Right forelimb (tissue), 1 donor: ENCODE data around the gene KRTAP4-9.
"Not testable (repeated sequence)": the region's sequence is repeated elsewhere in the genome, so short reads cannot be mapped to it uniquely, and the experiment has no call there.

Experiments
- DNase-seq: peaks from one replicate; pipeline ENCODE4 v3.0.0-alpha.2; 2018

KRTAP4-9 gene

DNA sequence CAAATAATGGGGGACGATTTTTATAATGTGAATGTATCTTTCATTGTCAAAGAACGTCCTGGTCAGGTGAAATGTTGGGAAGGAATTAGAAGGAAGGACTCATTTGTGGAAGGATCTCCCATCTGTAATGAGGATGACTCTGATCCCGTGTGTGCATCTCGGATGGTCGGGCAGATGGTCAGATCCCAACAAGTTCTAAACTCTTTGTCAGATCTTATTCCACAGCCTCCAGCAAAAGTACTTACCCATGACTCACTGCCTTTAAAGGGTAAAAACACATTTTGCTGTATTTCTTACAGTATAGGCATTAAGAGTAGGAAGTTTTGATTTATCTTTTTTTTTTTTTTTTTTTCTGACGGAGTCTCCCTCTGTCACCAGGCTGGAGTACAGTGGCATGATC, 6.7 kb upstream of the KRTAP4-9 start:
- DNase-seq: no peak

DNA sequence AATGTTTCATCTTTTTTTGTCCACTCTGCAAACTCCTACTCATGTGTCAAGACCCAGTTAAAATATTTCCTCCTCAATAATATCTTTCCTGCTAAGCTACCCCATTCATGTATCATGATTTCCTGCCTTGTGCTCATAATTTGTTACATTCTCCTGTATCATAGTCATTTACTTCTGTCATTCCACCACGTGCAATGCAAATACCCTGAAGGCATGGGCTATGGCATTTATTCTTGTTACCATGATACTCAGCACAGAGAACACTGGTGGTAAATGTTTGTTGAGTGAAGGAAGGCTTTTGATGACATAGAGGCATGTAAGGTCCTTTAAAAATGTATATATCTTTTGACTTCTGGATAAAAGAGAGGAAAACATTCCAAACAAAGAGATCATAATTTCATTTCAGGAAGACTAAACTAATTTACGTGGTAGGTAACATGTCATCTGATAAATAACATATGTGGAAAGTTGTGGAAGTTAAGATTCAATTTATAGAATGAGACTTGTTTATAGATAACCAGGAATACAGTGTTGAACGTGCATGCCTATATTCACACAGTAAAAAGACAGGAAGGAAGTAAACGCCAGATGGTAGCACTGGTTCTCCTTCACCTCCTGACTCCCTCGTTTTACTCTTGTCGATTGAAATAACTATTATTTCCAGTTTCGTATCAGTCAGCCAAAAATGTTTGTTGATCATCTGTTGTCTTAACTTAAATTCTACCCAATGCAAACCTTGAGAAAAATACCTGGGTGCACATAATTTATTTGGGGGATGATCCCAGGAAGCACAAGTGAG, 5.3 kb upstream of the KRTAP4-9 start:
- not testable (repeated sequence) for DNase-seq

DNA sequence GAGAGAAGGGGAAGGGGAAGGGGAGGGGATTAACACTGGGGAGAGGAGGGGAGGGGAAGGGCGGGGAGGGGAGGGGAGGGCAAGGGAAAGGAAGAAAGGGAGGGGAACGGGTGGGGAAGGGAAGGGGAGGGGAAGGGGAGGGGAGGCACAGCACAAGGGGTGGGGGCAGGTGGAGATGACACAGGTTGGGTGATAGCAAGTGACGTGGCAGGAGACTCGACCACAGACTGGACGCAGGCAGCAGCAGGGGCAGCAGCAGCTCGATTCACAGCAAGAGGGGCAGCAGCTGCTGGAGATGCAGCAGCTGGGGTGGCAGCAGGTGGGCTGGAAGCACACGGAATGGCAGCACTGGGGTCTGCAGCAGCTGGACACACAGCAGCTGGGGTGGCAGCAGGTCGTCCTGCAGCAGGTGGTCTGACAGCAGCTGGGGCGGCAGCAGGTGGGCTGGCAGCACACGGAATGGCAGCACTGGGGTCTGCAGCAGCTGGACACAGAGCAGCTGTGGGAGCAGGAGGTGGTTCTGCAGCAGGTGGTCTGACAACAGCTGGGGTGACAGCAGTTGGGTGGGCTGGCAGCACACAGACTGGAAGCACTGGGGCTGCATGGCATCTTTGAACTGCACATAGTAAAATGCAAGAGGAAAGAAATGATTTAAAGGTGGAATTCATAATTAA, 3.5 kb upstream of the KRTAP4-9 start, which contains the start of gene KRTAP4-16:
Gene KRTAP4-16, minus strand, starts transcription at position 624 of the 674 bp plus-strand sequence. Its CDS starts 0 bp downstream, at position 624.
- no peak for DNase-seq

DNA sequence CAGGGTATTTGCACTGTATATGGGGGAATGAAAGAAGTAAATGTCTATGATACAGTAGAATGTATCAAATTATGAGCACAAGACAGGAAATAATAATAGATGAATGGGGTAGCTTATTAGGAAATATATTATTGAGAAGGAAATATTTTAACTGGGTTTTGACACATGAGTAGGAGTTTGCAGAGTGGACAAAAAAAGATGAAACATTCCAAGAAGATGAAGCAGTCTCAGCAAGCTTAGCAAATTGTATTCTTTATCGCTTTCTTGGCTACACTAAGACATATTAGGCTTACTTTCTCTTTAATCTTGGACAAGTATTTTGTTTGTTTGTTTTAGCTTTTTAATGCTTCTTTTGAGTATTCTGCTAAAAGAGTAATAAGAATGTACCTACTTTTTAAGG, 1.3 kb upstream of the KRTAP4-9 start:
- DNase-seq: no peak

DNA sequence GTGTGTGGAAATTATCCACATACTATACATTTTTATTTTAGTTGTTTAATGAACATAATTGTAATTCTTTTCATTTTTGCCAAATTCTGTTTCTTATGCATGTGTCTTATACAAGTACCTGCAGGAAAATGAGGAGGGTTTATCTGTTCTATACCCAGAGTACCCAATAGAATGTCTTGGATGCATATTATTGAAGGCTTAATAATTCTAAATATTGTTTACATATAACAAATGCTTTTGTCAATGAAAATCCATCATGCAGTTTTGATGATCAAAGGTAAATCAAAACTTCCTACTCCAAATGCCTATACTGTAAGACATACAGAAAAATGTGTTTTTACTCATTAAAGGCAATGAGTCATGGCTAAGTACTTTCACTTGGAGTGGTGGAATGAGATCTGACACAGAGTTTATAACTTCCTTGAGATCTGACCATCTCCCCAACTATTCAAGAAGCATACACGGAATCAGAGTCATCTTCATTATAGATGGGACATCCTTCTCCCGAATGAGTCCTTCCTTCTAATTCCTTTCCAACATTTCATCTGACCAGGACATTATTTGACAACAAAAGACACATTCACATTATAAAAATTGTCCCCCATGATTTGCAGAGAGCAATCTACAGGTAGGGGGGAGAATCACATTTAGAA, 677 bp upstream of the KRTAP4-9 start:
- not testable (repeated sequence) for DNase-seq

DNA sequence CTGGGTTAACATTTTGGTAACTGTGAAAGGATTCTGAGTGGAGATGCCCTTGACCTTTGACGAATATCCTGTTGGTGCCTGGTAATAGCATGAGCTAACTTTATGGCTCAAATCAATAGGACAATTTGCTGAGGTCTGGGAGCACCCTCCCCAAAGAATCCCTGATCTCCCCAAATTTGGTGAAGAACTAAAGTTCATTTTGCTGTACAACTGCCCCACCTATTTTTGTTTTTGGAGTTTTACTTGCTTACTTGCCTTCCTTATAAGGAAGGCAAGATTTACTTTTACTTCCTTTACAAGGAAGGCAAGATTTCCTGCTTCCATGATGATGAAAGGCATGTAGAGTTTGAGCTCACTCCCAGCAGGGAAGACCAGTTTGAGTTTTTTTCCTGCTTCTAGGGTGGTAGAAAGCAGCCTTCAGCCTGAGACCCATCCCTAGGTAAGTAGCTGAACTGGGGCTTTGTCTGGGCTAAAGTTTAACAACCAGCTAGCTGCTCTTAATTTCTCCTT, 2.8 kb downstream of the KRTAP4-9 start:
- DNase-seq: no peak

DNA sequence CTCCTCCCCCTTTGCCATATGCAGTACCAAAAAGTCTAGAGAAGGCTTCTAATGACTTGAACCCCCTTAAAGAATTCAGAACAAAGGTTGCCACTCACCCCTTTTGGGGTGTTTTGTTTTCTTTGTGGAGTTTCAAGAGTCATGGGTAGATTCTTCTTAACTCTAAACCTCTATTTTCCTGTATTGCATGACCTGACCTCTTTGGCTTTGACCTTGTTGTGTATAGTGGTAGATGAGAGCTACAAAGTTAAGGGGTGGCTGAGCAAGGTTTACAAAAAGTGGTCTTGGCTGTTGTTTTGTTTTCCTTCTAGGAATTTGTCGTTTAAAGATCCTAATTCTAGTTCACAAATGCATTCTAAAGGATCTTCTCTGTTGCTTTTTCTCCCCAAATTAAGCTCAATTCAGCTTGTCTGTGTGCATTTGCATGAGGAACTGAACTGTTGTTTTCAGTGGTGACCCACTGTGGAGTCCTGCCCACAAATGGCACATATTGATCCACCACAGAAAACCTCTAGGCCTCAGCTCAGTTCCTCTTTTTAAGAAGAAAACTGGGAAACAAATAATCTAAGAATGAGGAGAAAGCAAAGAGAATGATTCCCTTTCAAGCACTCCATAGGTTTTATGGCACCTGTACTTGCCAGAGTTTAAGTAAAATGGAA, 3.7 kb downstream of the KRTAP4-9 start:
- not testable (repeated sequence) for DNase-seq

DNA sequence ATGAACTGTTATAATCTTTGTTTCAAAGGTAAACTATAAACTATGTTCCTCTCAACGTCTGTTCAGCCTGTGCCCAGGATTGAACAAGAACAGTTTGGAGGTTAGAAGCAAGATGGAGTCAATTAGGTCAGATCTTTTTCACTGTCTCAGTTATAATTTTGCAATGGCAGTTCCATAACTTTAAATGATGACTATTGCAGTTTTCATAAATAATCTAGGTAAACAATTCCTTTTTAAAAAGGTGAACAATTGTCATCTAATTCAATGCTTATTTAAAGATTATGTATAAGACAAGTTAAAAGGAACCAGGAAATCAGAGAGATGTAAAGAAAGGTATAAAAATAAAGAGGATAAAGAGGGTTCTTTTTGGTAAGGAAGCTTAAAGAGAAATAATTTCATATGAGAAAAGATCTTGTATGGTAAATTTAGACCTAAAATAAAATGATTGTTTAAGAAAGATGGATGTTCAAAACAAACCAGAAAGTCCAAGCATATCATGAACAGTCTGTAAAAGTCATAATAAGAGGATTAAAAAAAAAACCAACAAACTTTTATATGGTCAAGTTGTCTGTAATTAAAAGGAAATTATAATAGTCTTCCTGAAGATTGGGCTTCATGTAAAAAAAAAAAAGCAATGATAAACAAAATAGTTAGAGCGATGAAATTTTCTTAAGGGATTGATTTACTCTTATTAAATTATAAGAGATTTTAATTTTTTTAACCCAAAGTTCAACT, 6.1 kb downstream of the KRTAP4-9 start:
- no peak for DNase-seq

DNA sequence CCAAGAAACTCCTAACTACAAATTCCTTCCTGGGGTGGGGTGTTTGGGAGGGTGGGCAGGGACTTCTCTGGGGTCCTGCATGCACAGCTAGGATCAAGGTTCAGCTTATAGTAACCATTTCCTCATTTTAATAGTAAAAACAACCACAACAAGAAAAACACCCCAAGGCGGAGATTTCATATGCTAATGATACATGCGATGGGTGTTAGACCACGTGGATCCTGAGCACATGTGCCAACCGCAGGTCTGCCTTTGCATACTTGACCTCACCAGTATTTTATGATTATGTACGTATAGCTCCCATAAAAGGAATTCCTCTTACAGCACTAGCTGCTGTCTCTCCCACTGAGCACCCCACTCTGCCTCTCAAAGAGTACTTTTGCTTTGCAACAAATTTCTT, 11.1 kb downstream of the KRTAP4-9 start:
- no peak for DNase-seq

DNA sequence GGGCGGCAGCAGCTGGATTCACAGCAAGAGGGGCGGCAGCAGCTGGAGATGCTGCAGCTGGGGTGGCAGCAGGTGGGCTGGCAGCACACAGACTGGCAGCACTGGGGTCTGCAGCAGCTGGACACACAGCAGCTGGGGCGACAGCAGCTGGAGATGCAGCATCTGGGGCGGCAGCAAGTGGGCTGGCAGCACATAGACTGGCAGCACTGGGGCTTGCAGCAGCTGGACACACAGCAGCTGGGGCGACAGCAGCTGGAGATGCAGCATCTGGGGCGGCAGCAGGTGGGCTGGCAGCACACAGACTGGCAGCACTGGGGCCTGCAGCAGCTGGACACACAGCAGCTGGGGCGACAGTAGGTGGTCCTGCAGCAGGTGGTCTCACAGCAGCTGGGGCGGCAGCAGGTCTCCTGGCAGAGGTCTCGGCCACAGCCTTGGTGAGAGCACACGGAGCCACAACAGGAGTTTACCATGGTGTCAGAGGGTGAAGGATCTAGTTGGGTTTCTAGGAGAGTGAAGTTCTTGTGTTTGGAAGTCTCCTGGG, 12.7 kb downstream of the KRTAP4-9 start, which contains the start of gene KRTAP4-11:
Gene KRTAP4-11, minus strand, starts transcription at position 528 of the 541 bp plus-strand sequence. Its CDS starts 58 bp downstream, at position 470.
- not testable (repeated sequence) for DNase-seq

DNA sequence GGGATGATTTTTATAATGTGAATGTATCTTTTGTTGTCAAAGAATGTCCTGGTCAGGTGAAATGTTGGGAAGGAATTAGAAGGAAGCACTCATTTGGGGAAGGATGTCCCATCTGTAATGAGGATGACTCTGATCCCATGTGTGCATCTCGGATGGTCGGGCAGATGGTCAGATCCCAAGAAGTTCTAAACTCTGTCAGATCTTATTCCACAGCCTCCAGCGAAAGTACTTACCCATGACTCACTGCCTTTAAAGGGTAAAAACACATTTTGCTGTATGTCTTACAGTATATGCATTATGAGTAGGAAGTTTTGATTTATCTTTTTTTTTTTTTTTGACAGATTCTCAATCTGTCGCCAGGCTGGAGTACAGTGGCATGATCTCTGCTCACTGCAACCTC, 13.5 kb downstream of the KRTAP4-9 start:
- DNase-seq: no peak

DNA sequence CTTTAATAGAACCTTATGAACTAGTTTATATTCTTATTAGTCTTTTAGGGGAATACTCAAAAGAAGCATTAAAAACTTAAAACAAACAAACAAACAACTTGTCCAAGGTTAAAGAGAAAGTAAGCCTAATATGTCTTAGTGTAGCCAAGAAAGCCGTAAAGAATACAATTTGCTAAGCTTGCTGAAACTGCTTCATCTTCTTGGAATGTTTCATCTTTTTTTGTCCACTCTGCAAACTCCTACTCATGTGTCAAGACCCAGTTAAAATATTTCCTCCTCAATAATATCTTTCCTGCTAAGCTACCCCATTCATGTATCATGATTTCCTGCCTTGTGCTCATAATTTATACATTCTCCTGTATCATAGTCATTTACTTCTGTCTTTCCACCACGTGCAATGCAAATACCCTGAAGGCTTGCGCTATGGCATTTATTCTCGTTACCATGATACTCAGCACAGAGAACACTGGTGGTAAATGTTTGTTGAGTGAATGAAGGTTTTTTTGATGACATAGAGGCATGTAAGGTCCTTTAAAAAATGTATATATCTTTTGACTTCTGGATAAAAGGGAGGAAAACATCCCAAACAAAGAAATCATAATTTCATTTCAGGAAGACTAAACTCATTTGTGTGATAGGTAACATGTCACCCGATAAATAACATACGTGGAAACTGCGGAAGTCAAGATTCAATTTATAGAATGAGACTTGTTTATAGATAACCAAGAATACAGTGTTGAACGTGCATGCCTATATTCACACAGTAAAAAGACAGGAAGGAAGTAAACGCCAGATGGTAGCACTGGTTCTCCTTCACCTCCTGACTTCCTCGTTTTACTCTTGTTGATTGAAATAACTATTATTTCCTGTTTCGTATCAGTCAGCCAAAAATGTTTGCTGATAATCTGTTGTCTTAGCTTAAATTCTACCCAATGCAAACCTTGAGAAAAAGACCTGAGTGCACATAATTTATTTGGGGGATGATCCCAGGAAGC, 14.8 kb downstream of the KRTAP4-9 start:
- DNase-seq: not testable (repeated sequence)

DNA sequence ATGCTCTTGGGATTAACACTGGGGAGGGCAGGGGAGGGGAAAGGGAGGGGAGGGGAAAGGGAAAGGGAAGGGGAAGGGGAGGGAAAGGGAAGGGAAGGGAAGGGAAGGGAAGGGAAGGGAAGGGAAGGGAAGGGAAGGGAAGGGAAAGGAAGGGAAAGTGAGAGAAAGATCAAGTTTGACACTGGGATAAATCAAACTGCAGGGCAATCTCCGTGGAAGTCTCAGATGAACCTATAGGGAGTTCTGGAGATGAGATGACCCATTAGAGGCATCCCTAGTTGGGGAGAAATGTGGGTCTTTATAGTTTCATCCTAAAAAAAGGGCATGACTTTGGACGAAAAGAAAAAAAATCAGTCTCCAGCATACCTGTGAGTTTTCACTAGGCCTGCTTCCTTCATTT, 16.6 kb downstream of the KRTAP4-9 start:
- no peak for DNase-seq

DNA sequence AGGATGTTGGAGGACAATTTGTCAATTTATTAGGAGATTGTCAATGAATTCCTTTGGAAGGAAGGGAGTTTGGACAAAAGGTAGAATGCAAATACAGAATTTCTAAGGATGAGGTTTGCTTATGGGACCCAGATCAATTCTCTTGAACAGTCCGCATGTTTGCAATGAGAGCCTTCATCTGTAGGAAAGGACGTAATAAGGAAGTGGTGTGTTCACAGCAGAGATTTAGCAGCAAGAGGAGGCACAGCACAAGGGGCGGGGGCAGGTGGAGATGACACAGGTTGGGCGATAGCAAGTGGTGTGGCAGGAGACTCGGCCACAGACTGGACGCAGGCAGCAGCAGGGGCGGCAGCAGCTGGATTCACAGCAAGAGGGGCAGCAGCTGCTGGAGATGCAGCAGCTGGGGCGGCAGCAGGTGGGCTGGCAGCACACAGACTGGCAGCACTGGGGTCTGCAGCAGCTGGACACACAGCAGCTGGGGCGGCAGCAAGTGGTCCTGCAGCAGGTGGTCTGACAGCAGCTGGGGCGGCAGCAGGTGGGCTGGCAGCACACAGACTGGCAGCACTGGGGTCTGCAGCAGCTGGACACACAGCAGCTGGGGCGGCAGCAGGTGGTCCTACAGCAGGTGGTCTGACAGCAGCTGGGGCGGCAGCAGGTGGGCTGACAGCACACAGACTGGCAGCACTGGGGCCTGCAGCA, 18.3 kb downstream of the KRTAP4-9 start:
- DNase-seq: not testable (repeated sequence)

DNA sequence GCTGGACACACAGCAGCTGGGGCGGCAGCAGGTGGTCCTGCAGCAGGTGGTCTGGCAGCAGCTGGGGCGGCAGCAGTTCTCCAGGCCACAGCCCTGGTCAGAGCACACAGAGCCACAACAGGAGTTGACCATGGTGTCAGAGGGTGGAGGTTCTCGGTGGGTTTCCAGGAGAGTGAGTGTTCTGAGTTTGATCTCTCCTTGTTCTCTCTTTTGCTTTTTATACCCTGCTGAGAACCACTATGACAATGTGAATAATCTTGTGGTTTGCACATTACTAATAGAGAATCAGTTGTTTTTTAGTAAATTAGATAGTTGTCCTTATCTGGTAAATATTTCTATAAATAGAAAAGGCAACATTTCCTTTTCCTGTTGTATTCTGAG, 18.8 kb downstream of the KRTAP4-9 start, which contains the start of gene KRTAP4-12:
Gene KRTAP4-12, minus strand, starts transcription at position 192 of the 381 bp plus-strand sequence. Its CDS starts 60 bp downstream, at position 132.
- not testable (repeated sequence) for DNase-seq

DNA sequence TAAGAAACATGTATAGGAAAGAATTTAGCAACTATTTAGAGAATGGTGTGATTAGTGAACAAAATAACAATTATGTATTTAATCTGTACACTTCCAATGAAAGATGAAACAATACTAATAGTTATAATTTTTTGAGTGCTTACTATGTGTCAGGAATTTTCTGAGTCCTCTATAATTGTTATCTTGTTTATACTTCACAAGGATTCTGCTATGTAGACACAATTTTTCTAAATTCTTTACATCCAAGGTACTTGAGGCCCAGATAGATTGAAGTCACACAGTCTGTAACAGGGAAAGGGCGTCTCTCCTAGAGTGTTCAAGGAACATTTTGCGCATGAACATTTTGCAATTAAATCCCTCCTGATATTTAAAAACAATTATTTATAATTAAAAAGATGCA, 19.9 kb downstream of the KRTAP4-9 start:
- DNase-seq: no peak

DNA sequence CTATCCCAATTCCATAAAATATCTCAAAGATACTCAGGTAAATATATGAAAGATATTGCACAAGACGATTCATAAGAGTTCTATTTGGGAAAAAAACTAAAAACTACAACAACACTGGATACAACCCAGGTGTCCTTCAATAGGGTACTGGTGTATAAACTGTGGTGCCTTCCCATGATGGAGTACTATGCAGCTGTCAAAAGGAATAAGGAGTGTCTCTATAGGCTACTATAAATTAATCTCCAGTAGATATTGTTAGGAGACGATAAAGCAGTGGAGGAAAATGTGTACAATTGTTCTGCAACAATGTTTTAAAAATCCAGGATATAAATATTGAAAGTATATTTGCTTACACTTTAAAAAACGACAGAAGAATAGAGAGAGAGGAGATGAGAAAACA, 21.2 kb downstream of the KRTAP4-9 start:
- DNase-seq: no peak

DNA sequence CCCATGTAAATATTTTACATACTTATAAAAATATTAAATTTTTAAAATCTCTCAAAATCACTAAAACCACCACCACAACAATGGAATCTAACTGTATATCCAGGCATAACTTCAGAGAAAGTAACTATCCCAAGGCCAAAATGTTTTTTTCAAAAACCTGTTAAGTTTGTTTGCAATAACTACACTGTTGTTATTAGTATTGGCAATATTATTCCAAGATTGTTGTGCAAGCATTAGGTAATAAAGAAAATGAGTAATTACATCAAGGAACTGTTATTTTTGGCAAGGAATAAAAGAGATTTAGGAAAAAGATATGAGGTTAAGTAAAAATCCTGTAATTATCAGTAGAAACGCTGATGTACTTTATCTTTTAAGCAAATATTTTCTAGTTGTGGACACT, 22.2 kb downstream of the KRTAP4-9 start:
- no peak for DNase-seq

DNA sequence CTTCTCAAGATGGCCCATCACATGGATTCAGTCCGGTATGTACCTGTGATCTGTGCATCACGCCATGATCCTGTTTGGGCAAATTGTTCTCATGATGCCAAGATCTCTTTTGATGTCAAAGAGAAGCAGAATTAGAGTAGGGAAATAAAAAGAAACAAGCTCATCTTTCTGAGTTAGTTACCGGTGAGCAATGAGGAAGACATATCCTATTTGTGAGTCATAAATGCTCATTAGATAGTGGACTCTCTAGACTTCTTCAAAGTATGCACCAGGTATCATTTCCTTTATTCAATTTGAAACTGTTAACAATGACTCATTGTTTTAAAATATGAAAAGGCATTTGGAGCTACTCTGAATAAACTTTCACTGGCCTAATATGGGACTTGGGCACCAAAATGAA, 26.8 kb downstream of the KRTAP4-9 start:
- no peak for DNase-seq
